ENCODE measurements around the gene FOXM1.
A peak's percentile ranks its signal among the peaks of the same experiment; 100 is the strongest.

Gene FOXM1

GRCh38 chr12:2893007-2893406 lies 16.0 kb upstream of the FOXM1 start:
- H3K4me2 ChIP-seq (ENCODE audit: insufficient read depth, low read length) = no peak overlapping the region
- no peaks in the 10 kb centered on the region; the same call in 1 of the 2 replicates for H4K20me1 ChIP-seq (ENCODE audit: insufficient read depth, low read length)
- no peak overlapping the region for H2AFZ ChIP-seq (ENCODE audit: low read depth, low read length)
- DNase-seq (no peak), ATAC-seq (ENCODE audit: insufficient read depth, low read depth) (no peak)
- H3K27ac ChIP-seq (ENCODE audit: low read length) = no peak overlapping the region
- no peak overlapping the region for H3K9ac ChIP-seq (ENCODE audit: low read depth, low read length)
- peaks cover 11% of the 10 kb centered on the region for H3K36me3 ChIP-seq (ENCODE audit: insufficient read depth, low read length)
- no peaks in the 10 kb centered on the region for H3K9me3 ChIP-seq (ENCODE audit: insufficient read depth, low read length, severe bottlenecking)
- peaks cover 26% of the 10 kb centered on the region for H3K79me2 ChIP-seq (ENCODE audit: insufficient read depth, low read length)
- H3K27me3 ChIP-seq (ENCODE audit: insufficient read depth, low read length, poor library complexity) = no peaks in the 10 kb centered on the region
- no peak overlapping the region for H3K4me3 ChIP-seq (ENCODE audit: low read depth in 1 of 2, low read length in 2 of 2)
- no peak for TF ChIP-seq CTCF (IDR thresholded peaks at IDR 0.05; ENCODE audit: borderline replicate concordance, extremely low read depth, low read length, poor library complexity, severe bottlenecking)
- peaks cover 23% of the 10 kb centered on the region for H3K4me1 ChIP-seq (ENCODE audit: insufficient read depth, low read length)

DNA sequence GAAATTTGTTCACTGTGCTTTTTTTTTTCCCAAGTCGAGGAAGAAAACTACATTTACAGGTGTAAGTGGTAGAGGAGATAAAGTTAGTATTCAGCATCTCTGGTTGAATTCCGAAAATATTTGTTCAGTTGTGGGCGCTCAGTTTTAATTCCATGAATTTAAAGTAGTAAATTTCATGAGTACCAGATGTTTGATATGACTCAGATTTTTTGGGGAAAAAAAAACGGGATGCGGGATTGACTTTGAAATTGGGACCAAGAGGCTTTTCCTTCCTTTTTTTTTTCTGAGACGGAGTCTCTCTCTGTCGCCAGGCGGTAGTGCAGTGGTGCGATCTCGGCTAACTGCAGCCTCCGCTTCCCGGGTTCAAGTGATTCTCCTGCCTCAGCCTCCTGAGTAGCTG lies 15.3 kb upstream of the FOXM1 start:
- Histone ChIP-seq H3K27ac (ENCODE audit: low read length) (no peak overlapping the region), H4K20me1 (ENCODE audit: insufficient read depth, low read length) (no peaks in the 10 kb centered on the region; the same call in 1 of the 2 replicates), H3K9ac (ENCODE audit: low read depth, low read length) (no peak overlapping the region), H3K4me3 (ENCODE audit: low read depth in 1 of 2, low read length in 2 of 2) (0 out of 4 replicates have a peak overlapping the region, but pooled peaks of 1 of the 2 experiments have one; percentile 87), H2AFZ (ENCODE audit: low read depth, low read length) (no peak overlapping the region), H3K79me2 (ENCODE audit: insufficient read depth, low read length) (peaks cover 22% of the 10 kb centered on the region), H3K4me2 (ENCODE audit: insufficient read depth, low read length) (peak overlapping the region; percentile 68; the same call in 1 of the 2 replicates), H3K36me3 (ENCODE audit: insufficient read depth, low read length) (peaks cover 18% of the 10 kb centered on the region), H3K27me3 (ENCODE audit: insufficient read depth, low read length, poor library complexity) (no peaks in the 10 kb centered on the region), H3K4me1 (ENCODE audit: insufficient read depth, low read length) (peaks cover 23% of the 10 kb centered on the region), H3K9me3 (ENCODE audit: insufficient read depth, low read length, severe bottlenecking) (no peaks in the 10 kb centered on the region)
- no peak for ATAC-seq (ENCODE audit: insufficient read depth, low read depth)
- no peak for TF ChIP-seq EZH2 (IDR thresholded peaks at IDR 0.05; ENCODE audit: borderline replicate concordance, low read depth, low read length, severe bottlenecking)
- no peak for TF ChIP-seq CTCF (IDR thresholded peaks at IDR 0.05; ENCODE audit: borderline replicate concordance, extremely low read depth, low read length, poor library complexity, severe bottlenecking)
- no peak for DNase-seq

DNA sequence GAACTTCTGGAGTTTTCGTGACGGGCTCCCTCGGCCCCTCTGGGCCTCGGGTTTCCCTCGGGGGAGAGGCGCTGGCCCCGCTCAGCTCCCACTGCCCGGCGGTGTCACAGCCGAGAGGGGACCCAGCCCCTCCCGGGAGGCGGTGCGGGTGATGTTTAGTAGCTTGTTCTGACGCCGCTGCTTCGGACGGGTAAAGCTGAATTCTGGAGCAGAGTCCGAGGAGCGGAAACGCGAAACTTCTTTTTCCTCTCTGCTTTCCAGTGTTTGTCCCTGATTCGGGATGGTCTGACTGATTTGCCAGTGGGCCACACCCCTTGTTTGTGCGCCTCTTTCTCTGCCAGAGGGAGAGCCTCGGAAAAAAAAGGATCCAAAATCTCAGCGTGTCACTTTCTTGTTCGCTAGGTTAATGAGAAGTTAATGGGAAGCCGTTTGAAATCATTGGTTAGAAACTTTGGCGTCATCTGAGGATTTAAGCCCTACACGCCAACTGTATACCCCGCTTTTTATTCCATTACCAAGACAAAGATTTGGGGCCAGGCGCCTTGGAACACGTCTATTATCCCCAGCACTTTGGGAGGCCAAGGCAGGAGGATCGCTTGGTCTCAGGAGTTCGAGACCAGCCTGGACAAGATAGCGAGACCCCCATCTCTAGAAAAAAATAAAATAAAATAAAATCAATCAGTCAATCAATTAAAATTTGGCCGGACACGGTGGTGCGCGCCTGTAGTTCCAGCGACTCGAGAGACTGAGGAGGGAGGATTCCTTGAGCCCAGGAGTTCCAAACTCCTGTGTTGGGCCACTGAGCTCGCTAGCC lies 14.5 kb upstream of the FOXM1 start:
- H3K4me2 ChIP-seq (ENCODE audit: insufficient read depth, low read length) = peak overlapping the region; percentile 68
- peak overlapping the region; percentile 93 for H2AFZ ChIP-seq (ENCODE audit: low read depth, low read length)
- peaks cover 23% of the 10 kb centered on the region for H3K4me1 ChIP-seq (ENCODE audit: insufficient read depth, low read length)
- H3K27me3 ChIP-seq (ENCODE audit: insufficient read depth, low read length, poor library complexity) = no peaks in the 10 kb centered on the region
- no peaks in the 10 kb centered on the region for H3K9me3 ChIP-seq (ENCODE audit: insufficient read depth, low read length, severe bottlenecking)
- DNase-seq = peak; percentile 39
- peaks cover 28% of the 10 kb centered on the region for H3K79me2 ChIP-seq (ENCODE audit: insufficient read depth, low read length)
- peak; percentile 14 for ATAC-seq (ENCODE audit: insufficient read depth, low read depth)
- H3K4me3 ChIP-seq (ENCODE audit: low read depth in 1 of 2, low read length in 2 of 2) = peak overlapping the region; percentile 83 to 87; a peak in 3 of 4 replicates
- no peak for TF ChIP-seq CTCF (IDR thresholded peaks at IDR 0.05; ENCODE audit: borderline replicate concordance, extremely low read depth, low read length, poor library complexity, severe bottlenecking)
- no peak for TF ChIP-seq EZH2 (IDR thresholded peaks at IDR 0.05; ENCODE audit: borderline replicate concordance, low read depth, low read length, severe bottlenecking)
- H3K36me3 ChIP-seq (ENCODE audit: insufficient read depth, low read length) = peaks cover 26% of the 10 kb centered on the region
- no peaks in the 10 kb centered on the region; the same call in 1 of the 2 replicates for H4K20me1 ChIP-seq (ENCODE audit: insufficient read depth, low read length)
- H3K27ac ChIP-seq (ENCODE audit: low read length) = peak overlapping the region; percentile 69
- peak overlapping the region; percentile 67 for H3K9ac ChIP-seq (ENCODE audit: low read depth, low read length)
